22Rv1 (cell line): ENCODE measurements around the gene ITGB3.
"Not testable (repeated sequence)": the region's sequence is repeated elsewhere in the genome, so short reads cannot be mapped to it uniquely, and the experiment has no call there.

Experiments
- H3K27ac ChIP-seq: fragments of 450-650 bp; 2 replicates; pipeline ENCODE4 v1.5.1; 2017
- ZFX ChIP-seq: fragments of 450-650 bp; IDR thresholded peaks from 2 replicates; pipeline ENCODE4 v1.6.1; 2017; ENCODE audit warnings: antibody characterized with exemption, borderline replicate concordance
- TF ChIP-seq, protein P1 (sequence below): fragments of 450-650 bp; IDR thresholded peaks from 2 replicates; pipeline ENCODE4 v1.5.1; 2017; ENCODE audit warnings: mild to moderate bottlenecking

Gene ITGB3

DNA sequence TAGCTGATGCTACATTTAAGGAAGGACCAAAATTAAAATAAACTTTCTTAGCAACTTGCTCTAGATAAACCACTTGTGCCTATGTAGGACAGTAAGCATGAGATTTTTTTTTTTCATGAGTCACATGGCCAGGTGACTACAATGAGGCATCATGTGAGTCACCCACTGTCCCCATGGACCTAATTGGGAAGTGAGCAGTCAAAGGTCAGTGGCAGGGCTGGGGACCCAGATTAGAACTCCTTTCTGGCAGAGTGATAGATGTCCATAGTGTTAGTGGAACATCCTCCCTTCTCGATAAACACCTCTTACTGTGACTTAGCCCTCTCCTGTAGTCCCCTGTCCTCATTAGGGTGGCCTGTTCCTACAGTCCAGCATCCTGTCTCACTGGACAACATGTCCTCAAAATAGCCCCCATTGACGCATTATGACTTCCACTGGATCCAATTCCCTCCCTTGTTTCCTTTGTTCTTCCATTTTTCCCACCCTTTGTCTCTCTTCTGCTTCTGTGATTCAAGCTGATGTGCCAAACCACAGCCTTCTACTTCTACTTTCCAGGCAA is 12.4 kb downstream of the ITGB3 start:
- no peak overlapping the region for H3K27ac ChIP-seq
- TF ChIP-seq, protein P1, sequence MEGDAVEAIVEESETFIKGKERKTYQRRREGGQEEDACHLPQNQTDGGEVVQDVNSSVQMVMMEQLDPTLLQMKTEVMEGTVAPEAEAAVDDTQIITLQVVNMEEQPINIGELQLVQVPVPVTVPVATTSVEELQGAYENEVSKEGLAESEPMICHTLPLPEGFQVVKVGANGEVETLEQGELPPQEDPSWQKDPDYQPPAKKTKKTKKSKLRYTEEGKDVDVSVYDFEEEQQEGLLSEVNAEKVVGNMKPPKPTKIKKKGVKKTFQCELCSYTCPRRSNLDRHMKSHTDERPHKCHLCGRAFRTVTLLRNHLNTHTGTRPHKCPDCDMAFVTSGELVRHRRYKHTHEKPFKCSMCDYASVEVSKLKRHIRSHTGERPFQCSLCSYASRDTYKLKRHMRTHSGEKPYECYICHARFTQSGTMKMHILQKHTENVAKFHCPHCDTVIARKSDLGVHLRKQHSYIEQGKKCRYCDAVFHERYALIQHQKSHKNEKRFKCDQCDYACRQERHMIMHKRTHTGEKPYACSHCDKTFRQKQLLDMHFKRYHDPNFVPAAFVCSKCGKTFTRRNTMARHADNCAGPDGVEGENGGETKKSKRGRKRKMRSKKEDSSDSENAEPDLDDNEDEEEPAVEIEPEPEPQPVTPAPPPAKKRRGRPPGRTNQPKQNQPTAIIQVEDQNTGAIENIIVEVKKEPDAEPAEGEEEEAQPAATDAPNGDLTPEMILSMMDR = no peak
- TF ChIP-seq ZFX = no peak

DNA sequence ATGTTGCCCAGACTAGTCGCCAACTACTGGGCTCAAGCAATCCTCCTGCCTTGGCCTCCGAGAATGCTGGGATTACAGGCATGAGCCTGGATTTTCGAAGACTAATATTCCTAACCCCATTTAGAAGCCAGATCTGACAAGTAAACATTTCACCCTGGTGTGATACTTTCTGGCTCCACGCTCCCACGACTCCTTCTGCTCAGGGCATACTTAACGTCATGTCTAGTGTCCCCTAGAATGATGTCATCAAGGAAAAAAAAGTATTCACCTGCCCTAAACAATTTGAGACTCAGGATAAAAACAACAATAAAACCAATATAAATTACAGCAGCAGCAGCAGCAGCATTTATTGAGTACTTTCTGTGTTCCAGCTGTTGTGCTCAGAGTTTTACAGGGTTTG is 13.2 kb downstream of the ITGB3 start:
- no peak for TF ChIP-seq ZFX
- TF ChIP-seq, protein P1 = no peak

DNA sequence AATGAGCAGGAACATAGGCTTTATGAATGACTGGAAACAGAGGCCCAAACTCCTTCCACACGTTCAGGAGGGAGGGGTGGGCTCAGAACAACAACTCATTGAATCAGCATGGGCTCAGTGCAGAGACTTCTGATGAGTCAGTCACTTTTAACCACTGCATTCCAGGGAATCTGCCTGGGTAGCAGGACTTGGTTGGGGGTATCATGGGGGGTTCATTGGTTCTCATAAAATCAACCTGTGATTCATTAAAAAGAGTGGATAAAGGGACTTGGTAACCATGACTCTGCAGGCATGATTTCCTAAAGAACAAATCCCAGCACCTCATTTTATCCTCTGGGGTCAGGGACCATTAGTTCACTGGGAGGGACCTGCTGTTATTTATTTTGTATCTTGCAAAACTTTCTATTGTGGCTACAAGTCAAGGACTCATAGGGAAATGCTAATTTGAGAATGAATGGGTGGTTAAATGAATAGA is 13.8 kb downstream of the ITGB3 start:
- H3K27ac ChIP-seq = no peak overlapping the region
- no peak for TF ChIP-seq ZFX
- TF ChIP-seq, protein P1 = no peak

More for the DNA sequence above, 13.2 kb downstream of the ITGB3 start:
- H3K27ac ChIP-seq = no peak overlapping the region

DNA sequence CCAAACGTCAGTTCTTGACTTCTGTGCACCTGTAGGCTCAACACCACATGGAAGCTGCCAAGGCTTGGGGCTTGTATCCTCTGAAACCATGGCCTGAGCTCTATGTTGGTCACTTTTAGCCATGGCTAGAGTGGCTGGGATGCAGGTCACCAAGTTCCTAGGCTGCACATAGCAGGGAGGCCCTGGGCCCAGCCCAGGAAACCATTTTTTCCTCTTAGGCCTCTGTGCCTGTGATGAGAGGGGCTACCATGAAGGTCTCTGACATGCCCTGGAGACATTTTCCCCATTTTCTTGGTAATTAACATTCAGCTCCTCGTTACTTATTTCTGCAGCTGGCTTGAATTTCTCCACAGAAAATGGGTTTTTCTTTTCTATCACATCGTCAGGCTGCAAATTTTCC is 15.3 kb downstream of the ITGB3 start:
- not testable (repeated sequence) for H3K27ac ChIP-seq

DNA sequence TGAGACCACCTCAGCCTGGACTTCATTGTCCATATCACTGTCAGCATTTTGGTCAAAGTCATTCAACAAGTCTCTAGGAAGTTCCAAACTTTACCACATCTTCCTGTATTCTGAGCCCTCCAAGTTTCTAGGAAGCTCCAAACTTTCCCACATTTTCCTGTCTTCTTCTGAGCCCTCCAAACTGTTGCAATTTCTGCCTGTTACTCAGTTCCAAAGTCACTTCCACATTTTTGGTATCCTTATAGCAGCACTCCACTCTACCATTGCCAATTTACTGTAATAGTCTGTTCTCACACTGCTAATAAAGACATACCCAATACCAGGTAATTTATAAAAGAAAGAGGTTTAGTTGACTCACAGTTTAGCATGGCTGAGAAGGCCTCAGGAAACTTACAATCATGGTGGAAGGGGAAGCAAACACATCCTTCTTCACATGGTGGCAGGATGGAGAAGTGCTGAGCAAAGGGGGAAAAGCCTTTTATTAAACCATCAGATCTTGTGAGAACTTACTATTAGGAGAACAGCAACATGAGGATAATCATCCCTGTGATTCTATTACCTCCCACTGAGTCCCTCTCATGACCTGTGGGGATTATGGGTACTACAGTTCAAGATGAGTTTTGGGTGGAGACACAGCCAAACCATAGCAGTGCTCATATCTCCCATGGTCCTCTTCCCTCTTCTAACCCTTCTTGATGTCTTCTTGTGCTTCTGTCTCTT is 16.1 kb downstream of the ITGB3 start:
- not testable (repeated sequence) for H3K27ac ChIP-seq

DNA sequence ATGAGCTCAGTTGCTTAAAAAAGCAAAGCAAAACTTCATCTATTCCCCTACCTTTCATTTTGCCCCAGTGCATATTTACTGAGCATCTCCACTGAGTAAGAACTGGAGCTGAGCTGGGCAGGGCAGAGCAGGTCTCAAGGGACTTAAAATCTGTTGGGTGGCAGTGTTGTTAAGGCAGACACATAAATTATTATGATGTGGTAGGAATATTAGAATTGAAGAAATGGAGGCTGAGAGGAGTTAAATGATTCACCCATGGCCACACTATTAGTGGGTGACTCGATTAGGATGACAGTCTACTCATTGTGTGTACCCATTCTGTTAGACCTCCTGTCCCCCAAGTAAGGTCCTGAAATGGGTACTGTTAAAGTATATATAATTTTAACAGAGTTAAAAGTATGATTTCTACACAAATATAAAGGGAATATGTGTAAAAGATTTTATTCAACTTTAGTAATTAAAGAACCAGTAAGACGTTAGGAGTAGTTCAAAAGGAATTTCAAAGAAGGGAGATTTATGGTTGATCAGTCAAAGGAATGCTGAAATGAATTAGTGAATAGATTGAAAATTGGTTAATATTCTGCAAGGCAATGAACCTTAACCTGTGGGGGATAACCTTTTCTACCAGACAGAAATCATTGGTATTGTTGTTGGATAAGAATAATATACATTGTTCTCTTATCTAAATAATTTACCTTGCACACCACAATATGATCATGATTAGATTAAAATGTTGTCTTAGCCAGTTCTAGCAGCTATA is 17.5 kb downstream of the ITGB3 start:
- H3K27ac ChIP-seq = no peak overlapping the region
- TF ChIP-seq ZFX = no peak
- TF ChIP-seq, protein P1 = no peak

DNA sequence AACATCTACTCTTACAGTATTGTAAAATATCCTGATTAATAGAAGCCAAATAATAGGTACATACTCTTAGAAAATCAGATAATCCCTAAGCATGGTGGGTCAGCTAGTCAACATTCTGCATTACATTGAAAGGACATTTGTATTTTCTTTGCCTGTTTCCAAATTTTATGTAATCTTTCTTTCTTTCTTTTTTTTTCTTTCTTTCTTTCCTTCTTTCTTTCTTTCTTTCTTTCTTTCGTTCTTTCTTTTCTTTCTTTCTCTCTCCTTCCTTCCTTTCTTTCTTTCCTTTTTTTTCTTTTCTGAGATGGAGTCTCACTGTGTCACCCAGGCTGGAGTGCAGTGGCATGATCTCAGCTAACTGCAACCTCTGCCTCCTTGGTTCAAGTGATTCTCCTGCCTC is 18.9 kb downstream of the ITGB3 start:
- TF ChIP-seq ZFX = no peak
- TF ChIP-seq, protein P1 = no peak
- no peak overlapping the region for H3K27ac ChIP-seq

DNA sequence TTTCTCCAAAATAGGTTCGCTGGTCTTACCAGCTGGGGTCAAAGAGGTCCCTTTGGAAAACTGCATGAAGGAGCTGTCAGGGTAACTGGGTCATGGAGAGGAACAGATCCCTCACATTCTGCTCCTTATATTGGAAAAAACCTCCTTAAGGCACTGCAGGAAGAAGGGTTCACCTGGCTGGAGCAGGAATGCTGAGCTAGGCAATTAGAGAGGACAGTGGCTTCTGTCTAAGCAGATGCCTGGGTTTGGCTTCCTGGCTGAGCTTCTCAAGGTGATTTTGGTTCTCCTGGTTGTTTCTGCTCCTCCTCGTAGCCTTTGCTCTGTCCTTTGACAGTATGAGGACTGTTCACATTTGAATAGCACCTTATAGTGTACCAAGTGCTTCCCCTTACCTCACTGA is 19.6 kb downstream of the ITGB3 start:
- no peak overlapping the region for H3K27ac ChIP-seq
- TF ChIP-seq ZFX = no peak
- TF ChIP-seq, protein P1 = no peak
